ENCODE results near the gene RPL13A. TPM values are rescaled to one million over a fixed set of nuclear protein-coding genes. Genes with fewer than 3 reads are reported as not detected.
A peak's percentile ranks its signal among the peaks of the same experiment; 100 is the strongest.

Gene RPL13A
- total and polyA plus RNA-seq, 9 of the 15 experiments (the other 6 are each of a cell fraction or from before 2014, with no cell fraction given) = 1,744 to 5,482 (median 2,949) TPM

GRCh38 chr19:49468746-49469447 lies 18.5 kb upstream of the RPL13A start (continued):
- no peak for TF ChIP-seq ZC3H11A (IDR thresholded peaks at IDR 0.05; ENCODE audit: low read depth, low read length)
- no peak for TF ChIP-seq PTTG1 (tag; IDR thresholded peaks at IDR 0.05; ENCODE audit: low read depth)
- no peak for TF ChIP-seq TBP (optimal IDR thresholded peaks at IDR 0.05; ENCODE audit: low read depth, low read length)
- TF ChIP-seq ZNF175 (CRISPR knock-in tag; IDR thresholded peaks at IDR 0.05; ENCODE audit: low read depth) = no peak
- no peak for TF ChIP-seq SIRT6 (IDR thresholded peaks at IDR 0.05; ENCODE audit: low read depth, low read length)
- 0 out of 4 replicates have a peak, but pooled peaks of 1 of the 2 experiments have one; percentile 10 for TF ChIP-seq TEAD1 (CRISPR knock-in tag; IDR thresholded peaks at IDR 0.05)
- no peak for TF ChIP-seq NCOA2 (IDR thresholded peaks at IDR 0.05; ENCODE audit: partially characterized antibody in 2 of 2)
- peak; percentile 85 for TF ChIP-seq SPI1 (IDR thresholded peaks at IDR 0.05; ENCODE audit: borderline replicate concordance, low read depth, low read length)
- no peak for TF ChIP-seq ZNF780A (CRISPR knock-in tag; IDR thresholded peaks at IDR 0.05)
- no peak for TF ChIP-seq ATF2 (CRISPR knock-in tag; IDR thresholded peaks at IDR 0.05)
- no peak for TF ChIP-seq ZNF384 (IDR thresholded peaks at IDR 0.05; ENCODE audit: low read depth, low read length)
- no peak for TF ChIP-seq STAG1 (CRISPR knock-in tag; IDR thresholded peaks at IDR 0.05; ENCODE audit: borderline replicate concordance)
- TF ChIP-seq POLR3A (IDR thresholded peaks at IDR 0.05; ENCODE audit: borderline replicate concordance, extremely low read depth, insufficient read depth, insufficient read length) = no peak
- TF ChIP-seq ILK (tag; IDR thresholded peaks at IDR 0.05; ENCODE audit: borderline replicate concordance, low read depth) = no peak
- no peak for TF ChIP-seq ZNF830 (CRISPR knock-in tag; IDR thresholded peaks at IDR 0.05)
- TF ChIP-seq SRSF7 (optimal IDR thresholded peaks at IDR 0.05; ENCODE audit: low read depth, low read length) = no peak
- TF ChIP-seq SAFB2 (IDR thresholded peaks at IDR 0.05; ENCODE audit: borderline replicate concordance, low read depth, low read length, severe bottlenecking) = no peak
- no peak for TF ChIP-seq CHCHD3 (CRISPR knock-in tag; IDR thresholded peaks at IDR 0.05)
- TF ChIP-seq FOXP1 (CRISPR knock-in tag; IDR thresholded peaks at IDR 0.05) = 0 out of 2 replicates have a peak, but pooled peaks have one; percentile 48
- no peak for TF ChIP-seq TBL1XR1 (IDR thresholded peaks at IDR 0.05; ENCODE audit: low read length in 2 of 2)
